K562 (cell line): ENCODE data around the gene KCND1. TPM values are rescaled to one million over a fixed set of nuclear protein-coding genes. Genes with fewer than 3 reads are reported as not detected.
A peak's percentile ranks its signal among the peaks of the same experiment; 100 is the strongest.

Experiments
- ATAC-seq: fragments of 200-7000 bp; cut with Tn5 transposase; 3 replicates; pipeline ENCODE4 v1.9.1; 2020; ENCODE audit warnings: moderate library complexity
- BruUV-seq: library from RNA; stranded (reverse); fragments of 400-500 nt; replicated peaks from 2 replicates; lab custom pipeline; 2021; lab: Mats Ljungman, UMichigan
- CTCF ChIA-PET: fragments of 300-600 bp; formaldehyde crosslinking; extraction: SDS; loops from one replicate; lab custom pipeline; 2021; ENCODE audit warnings: low intra/inter-chr PET ratio; lab: Yijun Ruan, JAX
- POLR2A ChIA-PET: fragments of 300-600, 350-650 bp; sonication (Branson Sonifier 250); formaldehyde crosslinking; extraction: SDS; loops from one replicate; lab custom pipeline; 2021; ENCODE audit warnings: antibody characterized with exemption, inconsistent platforms; lab: Yijun Ruan, JAX
- DNase-seq, 4 experiments: peaks; one replicate each; pipeline versions ENCODE4 v3.0.0 to v3.0.0-alpha.2; 2011 to 2018; ENCODE audit warnings: low spot score in 3 of 4, mixed read lengths in 3 of 4; ENCODE audit errors: extremely low read depth in 1 of 4
- FAIRE-seq: peaks from 2 replicates; lab custom pipeline; 2011; peaks lifted over from hg19 to GRCh38; lab: Jason Lieb, UNC
- H2AFZ ChIP-seq: 2 replicates; pipeline ENCODE4 v1.6.0; 2011; ENCODE audit warnings: low read depth, low read length, control low read depth, inconsistent platforms
- H3K27ac ChIP-seq: fragments of 200-600 bp; 3 replicates; pipeline ENCODE4 v1.8.0; 2011; ENCODE audit warnings: low read depth, mild to moderate bottlenecking, control low read depth, inconsistent platforms, low read length, moderate library complexity, mixed read lengths; ENCODE audit errors: extremely low read depth
- H3K27me3 ChIP-seq, 2 experiments: fragments of 300-600 bp in 1 of 2; 2 replicates in 1 of 2; 3 replicates in 1 of 2; pipeline versions ENCODE4 v1.6.0 to v1.8.0; 2011; ENCODE audit warnings: inconsistent platforms in 2 of 2, low read length in 2 of 2, mild to moderate bottlenecking in 1 of 2, mixed read lengths in 1 of 2, moderate library complexity in 1 of 2; ENCODE audit not compliant: control insufficient read depth in 2 of 2, insufficient read depth in 2 of 2
- H3K36me3 ChIP-seq: fragments of 300-600 bp; 3 replicates; pipeline ENCODE4 v1.8.0; 2011; ENCODE audit warnings: mild to moderate bottlenecking, low read length, inconsistent platforms; ENCODE audit not compliant: control insufficient read depth, insufficient read depth
- H3K4me1 ChIP-seq, 2 experiments: fragments of 200-600 bp in 1 of 2; replicated peaks in 1 of 2; 2 replicates in 1 of 2; 3 replicates in 1 of 2; pipeline versions ENCODE4 v1.5.1 to v1.8.0; 2011; ENCODE audit warnings: inconsistent platforms in 2 of 2, low read length in 2 of 2, mild to moderate bottlenecking in 1 of 2, mixed read lengths in 1 of 2, moderate library complexity in 1 of 2; ENCODE audit not compliant: control insufficient read depth in 2 of 2, insufficient read depth in 2 of 2
- H3K4me2 ChIP-seq: 2 replicates; pipeline ENCODE4 v1.6.1; 2011; ENCODE audit warnings: low read length, control low read depth, inconsistent platforms, mixed read lengths; ENCODE audit not compliant: insufficient read depth
- H3K4me3 ChIP-seq: fragments of 200-600 bp; sonication (generic), shearing (Covaris generic); 2 replicates; pipeline ENCODE4 v1.5.1; 2016; ENCODE audit warnings: control low read depth, inconsistent platforms
- H3K79me2 ChIP-seq: fragments of 200-600 bp; 3 replicates; pipeline ENCODE4 v1.8.0; 2011; ENCODE audit warnings: low read length, inconsistent platforms; ENCODE audit not compliant: control insufficient read depth, insufficient read depth
- H3K9ac ChIP-seq, 2 experiments: 2 replicates each; pipeline versions ENCODE4 v1.6.0 to v1.6.1; 2011; ENCODE audit warnings: low read depth in 2 of 2, low read length in 2 of 2, control low read depth in 1 of 2, inconsistent platforms in 1 of 2, mild to moderate bottlenecking in 1 of 2, mixed read lengths in 1 of 2; ENCODE audit not compliant: insufficient read depth in 1 of 2
- H3K9me1 ChIP-seq: one replicate; pipeline ENCODE4 v1.6.0; 2011; ENCODE audit warnings: inconsistent platforms, mild to moderate bottlenecking, low read length, moderate library complexity; ENCODE audit not compliant: control insufficient read depth, insufficient read depth
- H3K9me3 ChIP-seq: replicated peaks from 2 replicates; pipeline ENCODE4 v1.5.1; 2011; ENCODE audit warnings: low read depth, low read length, inconsistent platforms; ENCODE audit not compliant: control insufficient read depth, insufficient read depth
- H4K20me1 ChIP-seq: replicated peaks from 2 replicates; pipeline ENCODE4 v1.6.1; 2011; ENCODE audit warnings: low read length, inconsistent platforms, mixed read lengths; ENCODE audit not compliant: control insufficient read depth, insufficient read depth
- ARID1B ChIP-seq: fragments of 450-650 bp; IDR thresholded peaks from 2 replicates; pipeline ENCODE4 v1.6.1; 2016; ENCODE audit warnings: antibody characterized with exemption, mild to moderate bottlenecking, inconsistent platforms
- BRCA1 ChIP-seq, 2 experiments: fragments of 450-650 bp in 1 of 2; sonication (generic) in 1 of 2; formaldehyde crosslinking in 1 of 2; IDR thresholded peaks; 2 replicates each; pipeline versions ENCODE4 v1.5.0 to v1.6.1; 2017 to 2020; ENCODE audit warnings: mild to moderate bottlenecking in 1 of 2, missing genetic modification reagents in 1 of 2
- C11orf30 ChIP-seq: fragments of 450-650 bp; IDR thresholded peaks from 2 replicates; pipeline ENCODE4 v1.6.1; 2016; ENCODE audit warnings: low read depth, mild to moderate bottlenecking
- CBFA2T2 ChIP-seq: fragments of 450-650 bp; conservative IDR thresholded peaks from 2 replicates; pipeline ENCODE4 v1.6.1; 2017; ENCODE audit warnings: mild to moderate bottlenecking
- CBFA2T3 ChIP-seq: fragments of 450-650 bp; IDR thresholded peaks from 2 replicates; pipeline ENCODE4 v1.6.1; 2017
- EP300 ChIP-seq: IDR thresholded peaks from 2 replicates; pipeline ENCODE4 v1.6.1; 2012; ENCODE audit warnings: low read length, improper control_type of control experiment
- ESRRB ChIP-seq: fragments of 250-450 bp; sonication (Bioruptor Pico); IDR thresholded peaks from 2 replicates; pipeline ENCODE4 v1.5.0; 2020; ENCODE audit warnings: mild to moderate bottlenecking, moderate library complexity, borderline replicate concordance
- GATA2 ChIP-seq: sonication (generic); formaldehyde crosslinking; IDR thresholded peaks from 2 replicates; pipeline ENCODE4 v1.4.0; 2020; ENCODE audit warnings: mild to moderate bottlenecking, missing genetic modification reagents
- HDGF ChIP-seq: fragments of 450-650 bp; IDR thresholded peaks from 2 replicates; pipeline ENCODE4 v1.6.1; 2016
- MAFF ChIP-seq: IDR thresholded peaks from 2 replicates; pipeline ENCODE4 v1.6.1; 2012; ENCODE audit warnings: low read length, improper control_type of control experiment
- NRF1 ChIP-seq, 2 experiments: fragments of 450-650 bp; IDR thresholded peaks in 1 of 2; conservative IDR thresholded peaks in 1 of 2; 2 replicates each; pipeline ENCODE4 v1.6.1; 2014; ENCODE audit warnings: mild to moderate bottlenecking in 2 of 2
- SMARCB1 ChIP-seq: IDR thresholded peaks from 2 replicates; pipeline ENCODE4 v1.6.1; 2011; ENCODE audit warnings: improper control_type of control experiment, low read depth; ENCODE audit not compliant: insufficient read length
- SRSF1 ChIP-seq: fragments of 200-400 bp; formaldehyde crosslinking; IDR thresholded peaks from 2 replicates; pipeline ENCODE4 v1.6.1; 2017; ENCODE audit warnings: mild to moderate bottlenecking, low read depth, low read length, moderate library complexity
- STAG1 ChIP-seq: sonication (generic); formaldehyde crosslinking; IDR thresholded peaks from 2 replicates; pipeline ENCODE4 v1.5.0; 2020; ENCODE audit warnings: missing genetic modification reagents, borderline replicate concordance
- TCF3 ChIP-seq: sonication (generic); formaldehyde crosslinking; IDR thresholded peaks from 2 replicates; pipeline ENCODE4 v1.4.0; 2020; ENCODE audit warnings: mild to moderate bottlenecking, missing genetic modification reagents
- U2AF1 ChIP-seq: fragments of 200-400 bp; formaldehyde crosslinking; optimal IDR thresholded peaks from 2 replicates; pipeline ENCODE3; 2017; ENCODE audit warnings: mild to moderate bottlenecking, low read depth, low read length, moderate library complexity
- ZC3H11A ChIP-seq: IDR thresholded peaks from 2 replicates; pipeline ENCODE4 v1.6.1; 2012; ENCODE audit warnings: low read depth, low read length, improper control_type of control experiment
- ZFX ChIP-seq: sonication (generic); formaldehyde crosslinking; IDR thresholded peaks from 2 replicates; pipeline ENCODE4 v1.8.0; 2022; ENCODE audit warnings: mild to moderate bottlenecking, missing genetic modification reagents, moderate library complexity
- ZNF165 ChIP-seq: fragments of 250-450 bp; sonication (Bioruptor Pico); IDR thresholded peaks from 2 replicates; pipeline ENCODE4 v1.4.0; 2020; ENCODE audit warnings: borderline replicate concordance
- ZNF354B ChIP-seq: fragments of 250-450 bp; sonication (Bioruptor Pico); IDR thresholded peaks from 2 replicates; pipeline ENCODE4 v1.4.0; 2020
- ZNF551 ChIP-seq: fragments of 250-450 bp; sonication (Bioruptor Pico); IDR thresholded peaks from 2 replicates; pipeline ENCODE4 v1.5.0; 2021; ENCODE audit warnings: mild to moderate bottlenecking, moderate library complexity
- ZNF583 ChIP-seq: fragments of 250-450 bp; sonication (Bioruptor Pico); IDR thresholded peaks from 2 replicates; pipeline ENCODE4 v1.4.0; 2020
- ZNF639 ChIP-seq, 2 experiments: fragments of 200-800 bp in 1 of 2; sonication (Bioruptor generic) in 1 of 2; sonication (generic) in 1 of 2; formaldehyde crosslinking in 1 of 2; IDR thresholded peaks in 1 of 2; conservative IDR thresholded peaks in 1 of 2; 2 replicates each; pipeline versions ENCODE4 v1.5.0 to v1.6.1; 2016 to 2020; ENCODE audit warnings: missing compliant biosample characterization in 1 of 2, missing genetic modification characterization in 1 of 2, missing genetic modification reagents in 1 of 2
- WGBS: fragments of 100-300 bp; shearing (Covaris generic); methylation state at CpG from one replicate; pipeline ENCODE4 v1.1.6; 2016; ENCODE audit warnings: low coverage, mixed read lengths; ENCODE audit not compliant: insufficient coverage; ENCODE audit errors: missing lambda C conversion rate; 5-methylcytosine and 5-hydroxymethylcytosine counted together
- in situ Hi-C: fragments of 300-500 bp; cut with MboI; formaldehyde crosslinking; loops from 4 replicates; pipeline ENCODE4 v1.15.0; 2018; ENCODE audit warnings: inconsistent platforms, mixed read lengths
- intact Hi-C: fragments of 100-400 bp; cut with micrococcal nuclease; formaldehyde crosslinking; loops from 2 replicates; pipeline ENCODE4 v1.14.2; 2022
- polyA plus RNA-seq, 8 experiments: library from polyadenylated mRNA; depleted of rRNA in 4 of 8; stranded (reverse) in 5 of 8; unstranded in 3 of 8; fragments of >200 nt; fragmentation: Nextera tagmentation in 2 of 8; fragmentation: Illumina TruSeq in 1 of 8; extraction: Ambion mirVana in 2 of 8; extraction: Trizol in 1 of 8; gene quantifications; 2 replicates each; pipeline versions ENCODE4 v1.2.1 to v1.2.3, GENCODE V29; 2011 to 2014; ENCODE audit warnings: inconsistent platforms in 1 of 8, missing spikeins in 1 of 8
- total RNA-seq, 7 experiments: library from RNA; depleted of rRNA in 6 of 7; stranded (reverse); fragments of >200 nt in 6 of 7; fragmentation: Illumina TruSeq in 2 of 7; extraction: Trizol in 2 of 7; gene quantifications; 2 replicates each; pipeline versions ENCODE4 v1.2.1 to v1.2.3, GENCODE V29; 2011 to 2021; ENCODE audit warnings: low replicate concordance in 1 of 7

KCND1 gene
- total and polyA plus RNA-seq, 9 of the 15 experiments (the other 6 are each of a cell fraction or from before 2014, with no cell fraction given), result 0.06 to 0.83 (median 0.39) TPM; not detected in 1

DNA sequence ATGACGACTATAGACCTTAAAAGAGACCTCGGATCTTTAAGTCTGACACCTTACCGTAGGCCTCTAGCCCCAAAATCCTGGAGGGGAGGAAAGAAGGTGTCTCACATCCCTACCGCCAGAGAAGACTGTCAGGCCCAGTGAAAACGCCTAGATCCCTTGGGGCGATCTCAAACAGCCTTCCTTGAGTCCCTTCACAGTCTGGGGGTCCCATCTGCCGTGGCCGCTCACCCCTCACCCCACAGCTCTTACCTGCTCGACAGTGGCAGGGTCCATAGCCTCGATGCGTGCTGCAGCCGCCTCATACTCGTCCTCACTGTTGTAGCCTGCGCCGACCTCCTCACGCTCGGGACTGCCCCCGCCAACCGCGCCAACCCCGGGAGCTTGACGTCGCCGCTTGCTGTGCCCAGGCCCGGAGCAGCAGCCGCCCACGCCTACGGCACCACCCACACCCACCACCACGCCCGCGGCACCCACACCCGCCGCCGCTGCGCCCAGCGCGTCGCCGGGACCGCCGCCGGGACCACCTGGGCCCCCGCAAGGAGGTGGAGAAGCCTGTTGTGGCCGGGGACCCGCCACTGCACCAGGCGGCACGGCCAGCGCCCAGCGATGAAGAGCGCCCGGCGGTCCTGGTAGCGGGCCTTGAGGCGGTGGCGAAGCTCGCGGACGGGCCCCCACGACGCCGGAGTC, 14.8 kb downstream of the KCND1 start (continued):
- TF ChIP-seq BRCA1 (IDR thresholded peaks at IDR 0.05), result no peak
- TF ChIP-seq BRCA1 (CRISPR knock-in tag; IDR thresholded peaks at IDR 0.05), result no peak
- TF ChIP-seq GATA2 (CRISPR knock-in tag), result no peak
- TF ChIP-seq C11orf30, result no peak
- TF ChIP-seq U2AF1, result no peak
- 0 out of 2 replicates have a peak, but pooled peaks have one; percentile 6 for TF ChIP-seq ZFX (CRISPR knock-in tag)
- TF ChIP-seq ZC3H11A, result no peak
- TF ChIP-seq SMARCB1, result no peak
- TF ChIP-seq ZNF551 (CRISPR knock-in tag), result no peak

DNA sequence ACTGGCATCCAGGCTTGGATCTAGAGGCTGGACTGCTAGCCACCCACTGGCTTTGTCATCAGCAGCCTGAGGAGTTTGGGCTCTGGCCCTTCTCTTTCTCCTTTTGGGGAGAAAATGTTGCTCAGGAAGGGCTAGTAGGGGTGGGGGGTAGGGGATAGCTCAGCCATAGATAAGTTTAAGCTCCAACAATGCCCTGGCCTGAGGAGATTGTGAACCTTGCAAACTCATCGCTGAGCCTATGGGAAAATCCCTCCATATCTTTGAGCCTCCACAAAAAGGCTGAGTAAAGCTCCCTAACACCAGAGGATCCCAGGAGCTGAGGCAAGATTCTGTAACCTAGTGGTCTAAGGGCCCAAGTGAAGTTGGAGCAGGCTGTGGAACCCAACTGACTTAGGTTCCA, 23.1 kb downstream of the KCND1 start:
- no TSS peak for BruUV-seq
- H3K4me2 ChIP-seq, result peak overlapping the region; percentile 30; the same call in 1 of the 2 replicates
- DNase-seq, result peak in 2 of 4 experiments; percentile 24 to 53
- peak; percentile 15 for ATAC-seq
- peak overlapping the region in 1 of 2 experiments; percentile 64; a peak in 1 of 4 replicates for H3K9ac ChIP-seq
- peaks cover 19 to 35% of the 10 kb centered on the region in 2 experiments; a peak in 4 of 5 replicates for H3K4me1 ChIP-seq
- H3K9me3 ChIP-seq, result no peaks in the 10 kb centered on the region
- FAIRE-seq, result peak; percentile 78
- no peak overlapping the region for H2AFZ ChIP-seq
- peaks cover 49% of the 10 kb centered on the region for H3K36me3 ChIP-seq
- H3K27ac ChIP-seq, result peak overlapping the region; percentile 53; the same call in 2 of the 3 replicates
- 0% methylated on average over 1 of the region's 1 CpG for WGBS
- H3K4me3 ChIP-seq, result no peak overlapping the region
- intact Hi-C loops (no loop called here), in situ Hi-C loops (no loop called here)
- no peaks in the 10 kb centered on the region for H3K27me3 ChIP-seq
- no peaks in the 10 kb centered on the region for H3K9me1 ChIP-seq
- no peaks in the 10 kb centered on the region; the same call in 1 of the 2 replicates for H4K20me1 ChIP-seq
- ChIA-PET POLR2A (interaction anchor here (0.5 to 1.1 kb wide), 5 partner anchors 14 to 220 kb away, joined by 3 to 4 read pairs (median 3); partner anchors contain the start of gene KCND1), CTCF (no interaction called here)
- H3K79me2 ChIP-seq, result peaks cover 87% of the 10 kb centered on the region
- TF ChIP-seq STAG1 (CRISPR knock-in tag) (no peak), ARID1B (peak; percentile 59), ESRRB (no peak), NRF1 (conservative IDR thresholded peaks at IDR 0.05 in 1 of 2, IDR thresholded peaks at IDR 0.05 in 1 of 2) (no peak), ZNF354B (CRISPR knock-in tag) (no peak), ZNF583 (CRISPR knock-in tag) (no peak), MAFF (no peak), CBFA2T2 (peak; percentile 13; the same call in 1 of the 2 replicates), ZNF639 (CRISPR knock-in tag; conservative IDR thresholded peaks at IDR 0.05 in 1 of 2, IDR thresholded peaks at IDR 0.05 in 1 of 2) (0 out of 4 replicates have a peak, but pooled peaks of 1 of the 2 experiments have one; percentile 18), SRSF1 (no peak), ZNF165 (CRISPR knock-in tag) (no peak), CBFA2T3 (peak; percentile 51), EP300 (0 out of 2 replicates have a peak, but pooled peaks have one; percentile 16), HDGF (no peak), TCF3 (CRISPR knock-in tag) (peak; percentile 58)
